DMS79 (cell line): ENCODE results near the gene ACSS3.
"Not testable (repeated sequence)": the region's sequence is repeated elsewhere in the genome, so short reads cannot be mapped to it uniquely, and the experiment has no call there.

Source experiments
- DNase-seq: peaks from one replicate; lab custom pipeline; 2025; lab: John Stamatoyannopoulos, UW

Gene ACSS3

GRCh38 chr12:81170072-81170471 lies 92.2 kb downstream of the ACSS3 start:
- no peak for DNase-seq

GRCh38 chr12:81172851-81173250 lies 95.0 kb downstream of the ACSS3 start:
- no peak for DNase-seq

GRCh38 chr12:81174664-81175063 lies 96.8 kb downstream of the ACSS3 start:
- DNase-seq: no peak

GRCh38 chr12:81176796-81177195 lies 98.9 kb downstream of the ACSS3 start:
- no peak for DNase-seq

GRCh38 chr12:81181691-81182090 lies 103.8 kb downstream of the ACSS3 start:
- DNase-seq: no peak

GRCh38 chr12:81187686-81188085 lies 109.8 kb downstream of the ACSS3 start:
- no peak for DNase-seq

GRCh38 chr12:81196595-81196994 lies 118.7 kb downstream of the ACSS3 start:
- DNase-seq: no peak

GRCh38 chr12:81200561-81200960 lies 122.7 kb downstream of the ACSS3 start:
- not testable (repeated sequence) for DNase-seq

GRCh38 chr12:81203671-81204204 lies 125.9 kb downstream of the ACSS3 start:
- no peak for DNase-seq

- no peak for DNase-seq
Measured at GRCh38 chr12:81205416-81205815, 127.5 kb downstream of the ACSS3 start.

DNA sequence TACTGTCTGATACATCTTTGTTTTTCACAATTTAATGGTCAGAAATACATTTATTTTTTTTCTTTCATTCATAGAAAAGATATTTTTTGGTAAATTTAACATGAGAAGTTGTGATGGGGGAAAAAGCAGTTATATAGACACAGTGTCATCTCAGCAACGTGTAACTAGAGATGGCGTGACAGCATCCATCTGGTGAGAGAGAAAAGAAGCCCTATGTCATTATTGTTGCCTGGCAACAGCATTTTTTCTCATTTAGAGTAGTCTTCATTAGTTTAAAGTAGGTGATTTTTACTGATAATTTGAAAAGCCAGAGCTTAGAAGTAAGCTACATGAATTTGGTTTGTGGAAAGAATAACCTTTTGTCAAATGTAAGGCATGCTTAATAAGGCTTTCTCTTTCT lies 128.6 kb downstream of the ACSS3 start:
- DNase-seq: no peak

DNA sequence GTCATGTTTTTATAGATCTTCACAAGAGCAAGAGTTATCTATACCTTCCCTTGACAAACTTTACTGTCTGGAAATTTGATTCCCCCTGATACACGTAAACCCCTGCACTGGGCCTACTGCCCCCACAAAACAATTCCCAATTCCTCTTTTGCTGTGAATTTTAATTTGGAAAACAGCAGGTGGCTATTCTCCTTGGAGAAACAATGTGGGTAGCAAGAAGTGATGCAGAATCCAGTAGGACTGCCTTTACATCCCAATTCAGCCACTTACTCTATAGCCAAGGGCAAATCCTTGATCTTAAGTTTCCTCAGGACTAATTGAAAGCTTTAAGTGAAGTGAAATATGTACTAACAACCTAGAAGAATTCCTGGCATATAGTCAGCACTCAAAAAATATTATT lies 129.3 kb downstream of the ACSS3 start:
- no peak for DNase-seq

DNA sequence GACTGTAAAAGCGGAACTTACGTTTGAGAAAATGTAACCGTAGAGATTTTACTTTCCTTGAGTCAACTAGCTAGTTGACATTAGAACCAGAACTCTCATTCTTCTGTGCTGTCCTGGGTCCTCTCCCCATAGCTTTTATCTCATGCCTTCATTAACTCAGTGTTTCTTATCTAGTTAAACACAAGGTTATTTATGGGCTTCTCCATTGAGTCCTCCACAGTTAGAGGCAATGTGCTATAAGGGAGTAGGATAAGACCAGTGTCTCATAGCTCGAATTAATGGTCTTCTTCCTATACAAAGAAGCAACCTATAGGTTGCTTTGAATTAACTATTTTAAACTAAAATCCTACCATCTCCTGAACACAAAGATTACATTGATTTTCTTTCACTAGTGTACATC lies 129.8 kb downstream of the ACSS3 start:
- DNase-seq: no peak

DNA sequence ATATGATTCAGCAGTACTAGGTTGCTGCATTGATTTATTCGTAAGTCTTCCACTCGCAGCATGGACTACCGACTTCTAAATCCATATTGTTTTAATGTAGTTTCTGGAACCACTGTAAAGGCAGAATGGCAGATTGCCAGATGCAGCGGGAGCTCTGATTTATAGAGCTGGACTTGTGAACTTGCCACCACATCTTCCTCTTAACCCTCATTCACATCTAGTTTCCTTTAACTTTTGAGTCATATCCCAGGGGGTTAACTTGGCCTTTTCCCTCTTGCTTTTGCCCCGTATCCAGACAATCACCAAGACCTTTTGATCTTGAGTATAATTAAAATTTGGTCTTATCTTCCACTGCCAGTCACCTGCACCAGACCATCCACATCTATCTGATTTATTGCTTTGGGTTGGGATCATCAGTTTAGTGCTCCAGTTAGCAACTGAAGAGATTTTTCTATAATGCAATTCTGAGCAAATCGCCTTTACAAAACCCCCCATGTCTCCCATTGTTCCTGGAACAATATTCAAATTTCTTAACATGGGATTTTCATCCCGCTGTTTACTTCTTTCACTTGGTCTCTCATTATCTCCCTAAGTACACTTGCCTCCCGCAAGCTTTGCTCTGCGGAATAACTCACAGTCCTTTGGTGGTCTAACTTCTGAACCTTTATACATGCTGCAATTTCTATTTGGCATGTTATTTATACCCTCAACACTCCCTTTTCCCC lies 130.5 kb downstream of the ACSS3 start:
- DNase-seq: no peak

DNA sequence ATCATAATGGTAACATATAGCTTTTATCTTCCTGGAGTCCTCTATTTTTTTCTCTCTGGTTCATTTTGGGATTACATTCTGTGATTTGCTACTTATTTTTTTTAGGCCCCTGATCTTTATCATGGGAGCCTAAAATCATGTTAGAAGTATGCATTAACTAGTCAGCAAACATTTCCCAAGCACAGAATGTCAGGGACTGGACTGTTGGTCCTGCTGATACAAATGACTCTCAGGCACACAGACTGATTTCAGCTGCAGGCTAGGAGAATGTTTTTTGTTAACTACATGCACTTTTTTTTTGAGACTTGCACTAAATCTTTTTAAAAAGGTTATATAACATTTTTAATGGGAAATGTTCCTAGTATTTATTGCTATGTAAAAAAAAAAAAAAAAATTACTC lies 131.1 kb downstream of the ACSS3 start:
- no peak for DNase-seq

DNA sequence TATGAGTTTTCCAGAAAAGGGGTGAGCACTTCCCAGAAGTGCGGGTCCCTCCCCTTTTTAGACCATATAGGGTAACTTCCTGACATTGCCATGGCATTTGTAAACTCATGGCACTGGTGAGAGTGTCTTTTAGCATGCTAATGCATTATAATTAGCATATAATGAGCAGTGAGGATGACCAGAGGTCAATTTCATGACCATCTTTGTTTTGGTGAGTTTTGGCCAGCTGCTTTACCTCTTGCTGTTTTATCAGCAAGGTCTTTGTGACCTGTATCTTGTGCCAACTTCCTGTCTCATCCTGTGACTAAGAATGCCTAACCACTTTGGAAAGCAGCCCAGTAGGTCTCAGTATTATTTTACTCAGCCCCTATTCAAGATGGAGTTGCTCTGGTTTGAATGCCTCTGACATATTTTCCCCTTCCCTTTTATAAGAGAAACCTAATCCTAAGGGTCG lies 131.9 kb downstream of the ACSS3 start:
- DNase-seq: not testable (repeated sequence)

GRCh38 chr12:81211306-81211705 lies 133.4 kb downstream of the ACSS3 start:
- no peak for DNase-seq

DNA sequence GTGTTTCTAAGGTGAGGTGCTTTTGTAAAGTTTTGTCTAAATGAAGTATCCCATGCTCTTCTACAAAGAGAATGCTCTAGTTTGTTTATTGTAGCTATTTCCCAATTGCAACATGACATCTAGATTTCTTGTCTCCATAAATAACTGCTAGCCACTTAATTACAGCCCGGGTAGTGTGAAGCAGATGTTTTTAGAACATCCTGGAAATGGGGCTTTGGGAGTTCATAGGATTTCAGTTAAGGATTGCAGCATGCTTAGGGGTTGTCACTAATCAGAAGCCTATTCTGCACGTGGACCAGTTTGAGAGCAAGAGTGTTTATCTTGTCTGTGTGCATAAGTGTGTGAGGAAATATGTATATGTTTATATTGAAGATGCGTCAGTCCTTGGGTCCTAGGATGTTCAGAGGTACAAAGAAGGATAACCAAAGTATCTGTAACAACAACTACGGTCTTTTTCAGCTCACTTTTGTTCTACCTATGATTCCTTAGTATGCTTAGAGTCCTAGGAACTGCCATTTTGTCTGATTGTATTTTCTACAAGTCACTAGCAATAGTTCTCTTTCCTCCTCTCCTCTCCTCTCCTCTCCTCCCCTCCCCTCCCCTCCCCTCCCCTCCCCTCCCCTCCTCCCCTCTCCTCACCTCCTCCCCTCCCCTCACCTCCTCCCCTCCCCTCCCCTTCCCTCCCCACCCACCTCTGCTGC lies 135.3 kb downstream of the ACSS3 start:
- no peak for DNase-seq

DNA sequence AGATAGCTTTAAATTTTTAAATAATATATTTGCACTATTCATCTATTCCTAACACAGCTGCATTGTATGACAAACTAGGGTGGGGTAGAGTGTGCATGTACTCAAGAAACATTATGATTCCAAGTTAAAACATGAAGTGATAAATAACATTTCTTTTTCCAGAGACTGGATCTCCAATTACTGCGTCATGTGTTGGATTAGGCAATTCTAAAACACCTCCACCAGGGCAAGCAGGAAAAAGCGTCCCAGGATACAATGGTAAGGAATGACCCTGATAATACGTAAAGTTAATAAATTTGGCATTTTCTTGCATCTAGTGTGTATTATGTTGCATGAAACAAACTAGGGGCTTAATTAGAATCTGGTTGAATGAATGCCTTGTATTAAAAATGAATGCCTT lies 138.9 kb downstream of the ACSS3 start:
- no peak for DNase-seq

GRCh38 chr12:81221681-81222080 lies 143.8 kb downstream of the ACSS3 start:
- no peak for DNase-seq

DNA sequence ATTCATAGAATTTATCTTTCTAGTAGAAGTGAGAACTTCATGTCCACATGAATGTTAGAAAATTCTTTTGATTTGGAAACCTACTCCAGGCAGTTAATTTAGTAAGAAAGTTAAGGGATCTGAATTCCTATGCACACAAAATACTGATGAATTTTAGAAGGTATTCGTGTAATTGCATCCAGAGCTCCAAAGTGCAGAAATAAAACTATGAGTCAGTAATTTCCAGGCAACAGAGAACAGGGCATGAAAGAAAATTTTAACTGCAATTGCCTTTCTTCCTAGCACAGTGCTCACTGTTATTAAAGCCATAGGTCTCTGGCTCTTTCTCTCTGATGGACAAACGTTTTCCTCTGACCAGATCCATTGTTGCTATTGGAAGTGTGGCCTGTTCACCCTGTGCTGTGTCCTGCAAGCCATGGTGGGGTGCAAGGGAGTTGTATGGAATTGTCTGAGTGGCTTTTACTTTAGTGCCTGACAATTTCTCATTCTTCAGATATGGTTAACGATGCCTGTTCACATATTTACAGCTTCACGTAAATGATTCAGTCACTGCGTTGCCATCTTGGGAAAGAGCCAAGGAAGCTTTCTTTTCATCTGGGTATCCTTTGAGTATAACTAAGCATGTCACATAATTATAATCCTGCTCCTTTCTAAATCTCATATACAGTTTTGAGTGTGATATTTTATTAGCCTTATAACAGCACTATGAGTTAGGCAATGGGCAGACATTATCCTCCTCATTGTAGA lies 145.1 kb downstream of the ACSS3 start:
- DNase-seq: no peak

GRCh38 chr12:81224626-81225025 lies 146.7 kb downstream of the ACSS3 start:
- no peak for DNase-seq

GRCh38 chr12:81229759-81230158 lies 151.9 kb downstream of the ACSS3 start:
- no peak for DNase-seq
